GM23338 (cell line): ENCODE measurements around the gene TMEM255B.

Experiments
- EZH2 ChIP-seq: fragments of 200-600 bp; sonication (generic); IDR thresholded peaks from one replicate; pipeline ENCODE4 v1.8.0; 2017; ENCODE audit warnings: antibody characterized with exemption, mild to moderate bottlenecking, low read depth; ENCODE audit not compliant: unreplicated experiment
- TF ChIP-seq, protein P1 (sequence below), 2 experiments: fragments of 200-600 bp in 1 of 2; sonication (generic) in 1 of 2; conservative IDR thresholded peaks; 2 replicates each; pipeline versions ENCODE4 v1.5.1 to v1.6.1; 2016 to 2017; ENCODE audit warnings: antibody characterized with exemption in 2 of 2, low read depth in 2 of 2, mild to moderate bottlenecking in 2 of 2, moderate library complexity in 1 of 2

GRCh38 chr13:113723410-113724015 lies 35.5 kb upstream of the TMEM255B start:
- TF ChIP-seq, protein P1, sequence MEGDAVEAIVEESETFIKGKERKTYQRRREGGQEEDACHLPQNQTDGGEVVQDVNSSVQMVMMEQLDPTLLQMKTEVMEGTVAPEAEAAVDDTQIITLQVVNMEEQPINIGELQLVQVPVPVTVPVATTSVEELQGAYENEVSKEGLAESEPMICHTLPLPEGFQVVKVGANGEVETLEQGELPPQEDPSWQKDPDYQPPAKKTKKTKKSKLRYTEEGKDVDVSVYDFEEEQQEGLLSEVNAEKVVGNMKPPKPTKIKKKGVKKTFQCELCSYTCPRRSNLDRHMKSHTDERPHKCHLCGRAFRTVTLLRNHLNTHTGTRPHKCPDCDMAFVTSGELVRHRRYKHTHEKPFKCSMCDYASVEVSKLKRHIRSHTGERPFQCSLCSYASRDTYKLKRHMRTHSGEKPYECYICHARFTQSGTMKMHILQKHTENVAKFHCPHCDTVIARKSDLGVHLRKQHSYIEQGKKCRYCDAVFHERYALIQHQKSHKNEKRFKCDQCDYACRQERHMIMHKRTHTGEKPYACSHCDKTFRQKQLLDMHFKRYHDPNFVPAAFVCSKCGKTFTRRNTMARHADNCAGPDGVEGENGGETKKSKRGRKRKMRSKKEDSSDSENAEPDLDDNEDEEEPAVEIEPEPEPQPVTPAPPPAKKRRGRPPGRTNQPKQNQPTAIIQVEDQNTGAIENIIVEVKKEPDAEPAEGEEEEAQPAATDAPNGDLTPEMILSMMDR (conservative IDR thresholded peaks at IDR 0.05; ENCODE audit: low read depth in 2 of 2) = no peak
- no peak for TF ChIP-seq EZH2
